Gastrocnemius medialis (tissue), 4 donors: ENCODE data around the gene LILRB2. TPM values are rescaled to one million over a fixed set of nuclear protein-coding genes. Genes with fewer than 3 reads are reported as not detected.
"Not testable (repeated sequence)": the region's sequence is repeated elsewhere in the genome, so short reads cannot be mapped to it uniquely, and the experiment has no call there.

Experiments
- ATAC-seq, 2 donors: fragments of 150-250 bp; one replicate each; pipeline ENCODE4 v1.9.1; 2016
- DNase-seq, 2 donors: peaks; one replicate each; pipeline ENCODE4 v3.0.0-alpha.2; 2019
- H3K27ac ChIP-seq, 4 donors: fragments of 200-600 bp; sonication (generic); 1 replicate in 1 of 4; 2 replicates in 3 of 4; pipeline ENCODE4 v1.5.1; 2016 to 2018; ENCODE audit warnings: mild to moderate bottlenecking in 2 of 4, moderate library complexity in 1 of 4
- H3K27me3 ChIP-seq, 3 donors: fragments of 200-600 bp; sonication (generic) in 2 of 3; 1 replicate in 1 of 3; 2 replicates in 2 of 3; pipeline versions ENCODE4 v1.5.1 to v1.6.0; 2016 to 2019; ENCODE audit warnings: mild to moderate bottlenecking in 1 of 3, moderate library complexity in 1 of 3
- H3K36me3 ChIP-seq, 2 donors: fragments of 200-600 bp; sonication (generic) in 1 of 2; one replicate each; pipeline ENCODE4 v1.5.1; 2017 to 2018
- H3K4me1 ChIP-seq, 2 donors: fragments of 200-600 bp; sonication (generic) in 1 of 2; one replicate each; pipeline ENCODE4 v1.5.1; 2016 to 2017; ENCODE audit warnings: mild to moderate bottlenecking in 2 of 2
- H3K4me3 ChIP-seq, 4 donors: fragments of 200-600 bp; sonication (generic) in 3 of 4; 1 replicate in 1 of 4; 2 replicates in 3 of 4; pipeline ENCODE4 v1.5.1; 2016 to 2019; ENCODE audit warnings: mild to moderate bottlenecking in 2 of 4
- H3K9me3 ChIP-seq, 3 donors: fragments of 200-600 bp; sonication (generic) in 2 of 3; 1 replicate in 1 of 3; 2 replicates in 2 of 3; pipeline ENCODE4 v1.5.1; 2016 to 2019
- POLR2A ChIP-seq, 2 donors: fragments of 450-650 bp; IDR thresholded peaks; one replicate each; pipeline ENCODE4 v1.6.1; 2017; ENCODE audit warnings: antibody characterized with exemption in 2 of 2, mild to moderate bottlenecking in 2 of 2, moderate library complexity in 2 of 2
- in situ Hi-C, 4 donors: fragments of 200-750 bp; cut with MboI; loops; one replicate each; pipeline versions ENCODE4 v1.15.0 to v1.8.0; 2017; ENCODE audit warnings: low sequenced_read_pairs in 4 of 4
- intact Hi-C: fragments of 100-400 bp; cut with DNase I; formaldehyde crosslinking; loops from one replicate; pipeline ENCODE4 v1.15.1; 2023; ENCODE audit warnings: low total_unique reads
- total RNA-seq, 4 donors: library from RNA; depleted of rRNA; stranded (reverse); fragments of >200 nt; gene quantifications; one replicate each; pipeline versions ENCODE4 v1.1.0 to v1.2.3, GENCODE V29; 2016
- TF ChIP-seq, protein P1 (sequence below), 5 experiments: fragments of 450-650 bp in 3 of 5; fragments of 200-600 bp in 2 of 5; sonication (generic) in 2 of 5; IDR thresholded peaks in 4 of 5; conservative IDR thresholded peaks in 1 of 5; 1 replicate in 4 of 5; 2 replicates in 1 of 5; pipeline ENCODE4 v1.5.1; 2016 to 2019; ENCODE audit warnings: antibody characterized with exemption in 5 of 5, mild to moderate bottlenecking in 3 of 5, moderate library complexity in 3 of 5

The LILRB2 gene
- total RNA-seq, 4 donors from 2014 or later = 0.61 to 1.3 (median 1.2) TPM

DNA sequence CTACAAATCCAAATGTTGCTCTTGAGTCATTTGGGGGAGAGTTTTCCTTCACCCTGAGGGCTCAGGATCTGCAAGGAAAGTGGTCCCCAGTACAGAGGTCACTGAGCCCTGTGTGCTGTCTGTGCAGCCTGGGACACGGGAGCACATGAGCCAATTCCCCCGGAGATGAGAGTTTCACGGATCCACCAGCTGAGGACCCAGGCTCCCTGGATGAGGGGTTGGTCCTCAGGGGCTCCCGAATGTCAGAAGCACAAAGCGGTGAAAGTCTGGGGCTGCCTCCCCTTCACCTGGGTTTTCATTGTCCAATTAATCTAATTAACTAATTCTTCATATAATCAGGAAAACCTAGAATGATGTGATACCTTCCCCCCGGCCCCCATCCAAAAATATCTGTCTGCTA lies 13.6 kb upstream of the LILRB2 start:
- intact Hi-C loops = no loop called here

DNA sequence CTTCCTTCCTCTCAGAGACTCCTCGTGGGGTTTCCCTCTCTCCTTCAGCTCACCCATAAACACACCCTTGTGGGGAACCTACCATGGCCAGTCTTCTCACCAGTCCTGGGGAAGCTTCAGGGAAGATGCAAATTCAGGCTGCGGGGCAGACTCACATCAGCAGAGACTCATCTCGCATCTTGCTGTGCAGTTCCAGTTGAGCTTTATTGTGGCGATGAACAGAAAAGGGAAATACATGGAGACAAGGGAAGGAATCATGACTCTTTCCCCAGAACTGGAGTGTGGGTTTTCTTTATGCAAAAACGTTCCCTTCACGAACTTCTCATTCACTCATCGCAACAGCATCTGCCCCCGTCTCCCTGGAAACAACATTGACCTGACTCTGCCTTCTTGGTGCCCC lies 8.2 kb upstream of the LILRB2 start:
- H3K9me3 ChIP-seq, H3K36me3 ChIP-seq, H3K4me1 ChIP-seq, H3K27ac ChIP-seq, intact Hi-C loops, H3K4me3 ChIP-seq, DNase-seq, H3K27me3 ChIP-seq, ATAC-seq, in situ Hi-C loops: not testable (repeated sequence)

More for the DNA sequence above, 13.6 kb upstream of the LILRB2 start:
- ATAC-seq = no peak
- TF ChIP-seq POLR2A (IDR thresholded peaks at IDR 0.05) = no peak
- TF ChIP-seq, protein P1, sequence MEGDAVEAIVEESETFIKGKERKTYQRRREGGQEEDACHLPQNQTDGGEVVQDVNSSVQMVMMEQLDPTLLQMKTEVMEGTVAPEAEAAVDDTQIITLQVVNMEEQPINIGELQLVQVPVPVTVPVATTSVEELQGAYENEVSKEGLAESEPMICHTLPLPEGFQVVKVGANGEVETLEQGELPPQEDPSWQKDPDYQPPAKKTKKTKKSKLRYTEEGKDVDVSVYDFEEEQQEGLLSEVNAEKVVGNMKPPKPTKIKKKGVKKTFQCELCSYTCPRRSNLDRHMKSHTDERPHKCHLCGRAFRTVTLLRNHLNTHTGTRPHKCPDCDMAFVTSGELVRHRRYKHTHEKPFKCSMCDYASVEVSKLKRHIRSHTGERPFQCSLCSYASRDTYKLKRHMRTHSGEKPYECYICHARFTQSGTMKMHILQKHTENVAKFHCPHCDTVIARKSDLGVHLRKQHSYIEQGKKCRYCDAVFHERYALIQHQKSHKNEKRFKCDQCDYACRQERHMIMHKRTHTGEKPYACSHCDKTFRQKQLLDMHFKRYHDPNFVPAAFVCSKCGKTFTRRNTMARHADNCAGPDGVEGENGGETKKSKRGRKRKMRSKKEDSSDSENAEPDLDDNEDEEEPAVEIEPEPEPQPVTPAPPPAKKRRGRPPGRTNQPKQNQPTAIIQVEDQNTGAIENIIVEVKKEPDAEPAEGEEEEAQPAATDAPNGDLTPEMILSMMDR (IDR thresholded peaks at IDR 0.05 in 4 of 5, conservative IDR thresholded peaks at IDR 0.05 in 1 of 5) = no peak
- H3K27me3 ChIP-seq = peaks cover 0 to 6% (median 0%) of the 10 kb centered on the region in 3 donors
- H3K36me3 ChIP-seq = no peaks in the 10 kb centered on the region
- H3K9me3 ChIP-seq = no peaks in the 10 kb centered on the region
- no peaks in the 10 kb centered on the region for H3K4me1 ChIP-seq
- no peak overlapping the region for H3K27ac ChIP-seq
- no peak for DNase-seq
- H3K4me3 ChIP-seq = no peak overlapping the region
- in situ Hi-C loops = no loop called here

GRCh38 chr19:54287456-54287855 lies 6.5 kb upstream of the LILRB2 start:
- Histone ChIP-seq H3K36me3 (no peaks in the 10 kb centered on the region), H3K27me3 (no peaks in the 10 kb centered on the region), H3K27ac (no peak overlapping the region), H3K4me3 (no peak overlapping the region), H3K4me1 (no peaks in the 10 kb centered on the region), H3K9me3 (no peaks in the 10 kb centered on the region)
- ATAC-seq (no peak), DNase-seq (no peak)
- intact Hi-C loops (no loop called here), in situ Hi-C loops (no loop called here)
- TF ChIP-seq, protein P1 (IDR thresholded peaks at IDR 0.05 in 4 of 5, conservative IDR thresholded peaks at IDR 0.05 in 1 of 5) = no peak

DNA sequence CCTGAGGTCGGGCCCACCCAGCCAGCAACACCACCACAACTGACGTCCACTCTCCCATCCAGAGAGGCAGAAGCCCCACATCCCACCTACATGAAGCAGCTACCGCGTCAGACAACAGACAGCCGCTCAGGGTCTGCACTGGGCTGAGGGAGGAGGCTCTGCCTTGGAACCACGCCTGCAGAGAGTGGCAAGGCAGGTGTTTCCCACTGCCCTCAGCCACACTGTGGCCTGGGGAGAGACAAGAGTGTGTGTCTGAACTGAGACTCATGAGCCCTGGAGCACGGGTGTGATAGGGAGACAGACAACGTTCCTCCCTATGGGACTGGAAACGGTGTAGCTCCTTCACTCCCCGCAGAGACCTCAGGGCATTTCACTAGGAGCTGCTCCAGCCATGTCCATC lies 5.4 kb upstream of the LILRB2 start:
- ATAC-seq, intact Hi-C loops, H3K9me3 ChIP-seq, H3K27me3 ChIP-seq, H3K27ac ChIP-seq, H3K4me3 ChIP-seq, DNase-seq, in situ Hi-C loops, H3K36me3 ChIP-seq, H3K4me1 ChIP-seq: not testable (repeated sequence)

- in situ Hi-C loops, H3K4me1 ChIP-seq, ATAC-seq, H3K36me3 ChIP-seq, H3K27me3 ChIP-seq, H3K27ac ChIP-seq, DNase-seq, H3K4me3 ChIP-seq, intact Hi-C loops, H3K9me3 ChIP-seq: not testable (repeated sequence)
Observed at GRCh38 chr19:54285427-54286056, 4.6 kb upstream of the LILRB2 start.

- H3K27me3 ChIP-seq = peaks cover 0 to 5% (median 0%) of the 10 kb centered on the region in 3 donors
- in situ Hi-C loops = loop anchor here in 1 of 4 donors (5.0 kb wide), 1 partner anchor 304 kb away; no protein-coding TSS in a partner anchor
Observed at GRCh38 chr19:54282686-54283470, 2.0 kb upstream of the LILRB2 start.

DNA sequence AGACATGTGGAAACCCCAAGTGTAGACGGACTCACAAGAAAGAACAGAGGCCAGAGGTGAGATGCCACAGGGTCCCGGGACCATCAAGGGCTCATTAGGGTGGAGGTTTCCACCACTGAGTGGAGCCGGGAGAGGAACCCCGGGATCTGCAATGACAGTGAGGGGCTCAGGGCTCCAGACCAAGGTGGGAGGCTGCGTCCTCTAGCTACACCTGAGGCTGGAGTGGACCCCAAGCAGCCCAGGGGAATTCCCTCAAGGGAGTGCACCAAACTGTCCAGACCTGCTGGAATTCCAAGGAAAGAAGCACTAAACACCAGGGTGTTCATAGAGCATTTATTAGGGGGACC lies 792 bp upstream of the LILRB2 start:
- ATAC-seq, H3K9me3 ChIP-seq, H3K4me3 ChIP-seq, DNase-seq, H3K27ac ChIP-seq, H3K4me1 ChIP-seq, H3K36me3 ChIP-seq, H3K27me3 ChIP-seq: not testable (repeated sequence)
- in situ Hi-C loops (loop anchor here in 1 of 4 donors (5.0 kb wide), 1 partner anchor 306 kb away; no protein-coding TSS in a partner anchor), intact Hi-C loops (loop anchor here (5.0 kb wide), 1 partner anchor 306 kb away; no protein-coding TSS in a partner anchor)

More at GRCh38 chr19:54282686-54283470, 2.0 kb upstream of the LILRB2 start:
- DNase-seq (no peak), ATAC-seq (no peak)
- Histone ChIP-seq H3K27ac (no peak overlapping the region), H3K36me3 (no peaks in the 10 kb centered on the region), H3K4me1 (no peaks in the 10 kb centered on the region), H3K4me3 (no peak overlapping the region), H3K9me3 (no peaks in the 10 kb centered on the region)
- intact Hi-C loops = loop anchor here (5.0 kb wide), 1 partner anchor 304 kb away; no protein-coding TSS in a partner anchor
- no peak for TF ChIP-seq POLR2A (IDR thresholded peaks at IDR 0.05)
- TF ChIP-seq, protein P1 (IDR thresholded peaks at IDR 0.05 in 4 of 5, conservative IDR thresholded peaks at IDR 0.05 in 1 of 5) = no peak

GRCh38 chr19:54280441-54280840 lies 469 bp downstream of the LILRB2 start:
- ATAC-seq, H3K4me1 ChIP-seq, DNase-seq, H3K36me3 ChIP-seq, H3K4me3 ChIP-seq, H3K27me3 ChIP-seq, H3K27ac ChIP-seq, H3K9me3 ChIP-seq: not testable (repeated sequence)
- in situ Hi-C loops = loop anchor here in 1 of 4 donors (5.0 kb wide), 1 partner anchor 307 kb away; no protein-coding TSS in a partner anchor
- intact Hi-C loops = loop anchor here (5.0 kb wide), 1 partner anchor 307 kb away; no protein-coding TSS in a partner anchor
